PC-9 (cell line): Measurements from ENCODE around the gene HCFC1R1.

Source experiments
- CTCF ChIP-seq: fragments of 200-600 bp; sonication (generic); conservative IDR thresholded peaks from 2 replicates; pipeline ENCODE4 v1.6.1; 2017; ENCODE audit warnings: mixed run types, antibody characterized with exemption, mild to moderate bottlenecking, moderate library complexity
- EZH2 ChIP-seq: fragments of 200-600 bp; sonication (generic); IDR thresholded peaks from 2 replicates; pipeline ENCODE4 v1.8.0; 2017; ENCODE audit warnings: antibody characterized with exemption, low read depth

- TF ChIP-seq CTCF (no peak), EZH2 (no peak)
These were observed 27.4 kb downstream of the HCFC1R1 start for GRCh38 chr16:2996298-2996697.
